HEK293 (cell line): ENCODE results near the gene ANP32A.

Experiments
- FEZF1 ChIP-seq: fragments of 450-650 bp; formaldehyde crosslinking; IDR thresholded peaks from 2 replicates; pipeline ENCODE4 v1.5.1; 2016; ENCODE audit warnings: missing biosample characterization, missing genetic modification characterization
- KLF1 ChIP-seq: fragments of 450-650 bp; formaldehyde crosslinking; IDR thresholded peaks from 2 replicates; pipeline ENCODE4 v1.5.1; 2016; ENCODE audit warnings: missing biosample characterization, missing genetic modification characterization
- KLF16 ChIP-seq: fragments of 450-650 bp; formaldehyde crosslinking; IDR thresholded peaks from 2 replicates; pipeline ENCODE4 v1.5.1; 2017; ENCODE audit warnings: missing biosample characterization, missing genetic modification characterization
- PBX3 ChIP-seq: sonication (generic); formaldehyde crosslinking; IDR thresholded peaks from 2 replicates; pipeline ENCODE4 v1.8.1; 2022; ENCODE audit warnings: mild to moderate bottlenecking, moderate library complexity, missing genetic modification reagents
- PRDM1 ChIP-seq: fragments of 450-650 bp; formaldehyde crosslinking; IDR thresholded peaks from 2 replicates; pipeline ENCODE4; 2016; ENCODE audit warnings: missing biosample characterization, missing genetic modification characterization
- RBAK ChIP-seq: fragments of 450-650 bp; formaldehyde crosslinking; IDR thresholded peaks from 2 replicates; pipeline ENCODE4 v1.5.1; 2016; ENCODE audit warnings: missing biosample characterization, missing genetic modification characterization
- WT1 ChIP-seq: fragments of 450-650 bp; formaldehyde crosslinking; IDR thresholded peaks from 2 replicates; pipeline ENCODE4 v1.5.1; 2016; ENCODE audit warnings: missing biosample characterization, missing genetic modification characterization
- ZBTB48 ChIP-seq: fragments of 450-650 bp; formaldehyde crosslinking; IDR thresholded peaks from 2 replicates; pipeline ENCODE4 v1.5.1; 2016; ENCODE audit warnings: missing biosample characterization, missing genetic modification characterization
- ZBTB8A ChIP-seq: fragments of 450-650 bp; formaldehyde crosslinking; IDR thresholded peaks from 2 replicates; pipeline ENCODE4 v1.5.1; 2016; ENCODE audit warnings: missing biosample characterization, missing genetic modification characterization
- ZEB2 ChIP-seq: fragments of 450-650 bp; formaldehyde crosslinking; IDR thresholded peaks from 2 replicates; pipeline ENCODE4 v1.5.1; 2016; ENCODE audit warnings: missing biosample characterization, missing genetic modification characterization
- ZFP3 ChIP-seq: fragments of 450-650 bp; formaldehyde crosslinking; IDR thresholded peaks from 2 replicates; pipeline ENCODE4 v1.5.1; 2016; ENCODE audit warnings: low read depth, missing biosample characterization, missing genetic modification characterization
- ZNF155 ChIP-seq: fragments of 450-650 bp; formaldehyde crosslinking; IDR thresholded peaks from 2 replicates; pipeline ENCODE4 v1.5.1; 2016; ENCODE audit warnings: missing biosample characterization, missing genetic modification characterization
- ZNF202 ChIP-seq: fragments of 450-650 bp; formaldehyde crosslinking; IDR thresholded peaks from 2 replicates; pipeline ENCODE4 v1.5.1; 2016; ENCODE audit warnings: missing biosample characterization, missing genetic modification characterization, borderline replicate concordance
- ZNF248 ChIP-seq: fragments of 450-650 bp; formaldehyde crosslinking; IDR thresholded peaks from 2 replicates; pipeline ENCODE4 v1.5.1; 2017; ENCODE audit warnings: missing biosample characterization, missing genetic modification characterization
- ZNF266 ChIP-seq: fragments of 450-650 bp; formaldehyde crosslinking; IDR thresholded peaks from 2 replicates; pipeline ENCODE4 v1.5.1; 2016; ENCODE audit warnings: missing biosample characterization, missing genetic modification characterization, low read depth
- ZNF311 ChIP-seq: fragments of 450-650 bp; formaldehyde crosslinking; IDR thresholded peaks from 2 replicates; pipeline ENCODE4 v1.5.1; 2017; ENCODE audit warnings: missing biosample characterization, missing genetic modification characterization, borderline replicate concordance
- ZNF416 ChIP-seq: fragments of 450-650 bp; formaldehyde crosslinking; IDR thresholded peaks from 2 replicates; pipeline ENCODE4 v1.5.1; 2016; ENCODE audit warnings: missing biosample characterization, missing genetic modification characterization
- ZNF514 ChIP-seq: fragments of 450-650 bp; formaldehyde crosslinking; IDR thresholded peaks from 2 replicates; pipeline ENCODE4 v1.5.1; 2016; ENCODE audit warnings: missing biosample characterization, missing genetic modification characterization
- ZNF521 ChIP-seq: fragments of 450-650 bp; formaldehyde crosslinking; IDR thresholded peaks from 2 replicates; pipeline ENCODE4 v1.5.1; 2017; ENCODE audit warnings: missing biosample characterization, mild to moderate bottlenecking, missing genetic modification characterization
- ZNF529 ChIP-seq: fragments of 450-650 bp; formaldehyde crosslinking; IDR thresholded peaks from 2 replicates; pipeline ENCODE4 v1.5.1; 2017; ENCODE audit warnings: missing genetic modification characterization, missing biosample characterization; ENCODE audit not compliant: insufficient replicate concordance
- ZNF530 ChIP-seq: fragments of 450-650 bp; formaldehyde crosslinking; IDR thresholded peaks from 2 replicates; pipeline ENCODE4 v1.5.1; 2016; ENCODE audit warnings: low read depth, missing biosample characterization, missing genetic modification characterization
- ZNF548 ChIP-seq: fragments of 450-650 bp; formaldehyde crosslinking; IDR thresholded peaks from 2 replicates; pipeline ENCODE4 v1.5.1; 2016; ENCODE audit warnings: missing biosample characterization, missing genetic modification characterization
- ZNF555 ChIP-seq: fragments of 450-650 bp; formaldehyde crosslinking; conservative IDR thresholded peaks from 2 replicates; pipeline ENCODE4 v1.5.1; 2017; ENCODE audit warnings: missing biosample characterization, mild to moderate bottlenecking, missing genetic modification characterization, inconsistent platforms
- ZNF664 ChIP-seq: fragments of 450-650 bp; formaldehyde crosslinking; IDR thresholded peaks from 2 replicates; pipeline ENCODE4 v1.5.1; 2016; ENCODE audit warnings: missing biosample characterization, missing genetic modification characterization
- ZNF701 ChIP-seq: fragments of 450-650 bp; formaldehyde crosslinking; IDR thresholded peaks from 2 replicates; pipeline ENCODE4 v1.5.1; 2016; ENCODE audit warnings: missing biosample characterization, missing genetic modification characterization
- ZNF837 ChIP-seq: fragments of 450-650 bp; formaldehyde crosslinking; IDR thresholded peaks from 2 replicates; pipeline ENCODE4 v1.5.1; 2016; ENCODE audit warnings: missing biosample characterization, missing genetic modification characterization
- TF ChIP-seq, protein P1 (sequence below): fragments of 450-650 bp; formaldehyde crosslinking; IDR thresholded peaks from 2 replicates; pipeline ENCODE4 v1.5.1; 2016; ENCODE audit warnings: missing biosample characterization, missing genetic modification characterization, borderline replicate concordance
- TF ChIP-seq, protein P2 (sequence below): fragments of 450-650 bp; formaldehyde crosslinking; IDR thresholded peaks from 2 replicates; pipeline ENCODE4 v1.5.1; 2016; ENCODE audit warnings: missing biosample characterization, missing genetic modification characterization
- TF ChIP-seq, protein P3 (sequence below): fragments of 450-650 bp; IDR thresholded peaks from 2 replicates; pipeline ENCODE4 v1.5.1; 2018; ENCODE audit warnings: missing biosample characterization, mild to moderate bottlenecking, missing genetic modification characterization
- TF ChIP-seq, protein P4 (sequence below): fragments of 450-650 bp; formaldehyde crosslinking; IDR thresholded peaks from 2 replicates; pipeline ENCODE4 v1.5.1; 2016; ENCODE audit warnings: missing biosample characterization, missing genetic modification characterization
- TF ChIP-seq, protein P5 (sequence below): fragments of 450-650 bp; formaldehyde crosslinking; IDR thresholded peaks from 2 replicates; pipeline ENCODE4 v1.5.1; 2017; ENCODE audit warnings: missing biosample characterization, missing genetic modification characterization
- TF ChIP-seq, protein P6 (sequence below): fragments of 450-650 bp; formaldehyde crosslinking; IDR thresholded peaks from 2 replicates; pipeline ENCODE4 v1.5.1; 2017; ENCODE audit warnings: missing biosample characterization, missing genetic modification characterization

Gene ANP32A

DNA sequence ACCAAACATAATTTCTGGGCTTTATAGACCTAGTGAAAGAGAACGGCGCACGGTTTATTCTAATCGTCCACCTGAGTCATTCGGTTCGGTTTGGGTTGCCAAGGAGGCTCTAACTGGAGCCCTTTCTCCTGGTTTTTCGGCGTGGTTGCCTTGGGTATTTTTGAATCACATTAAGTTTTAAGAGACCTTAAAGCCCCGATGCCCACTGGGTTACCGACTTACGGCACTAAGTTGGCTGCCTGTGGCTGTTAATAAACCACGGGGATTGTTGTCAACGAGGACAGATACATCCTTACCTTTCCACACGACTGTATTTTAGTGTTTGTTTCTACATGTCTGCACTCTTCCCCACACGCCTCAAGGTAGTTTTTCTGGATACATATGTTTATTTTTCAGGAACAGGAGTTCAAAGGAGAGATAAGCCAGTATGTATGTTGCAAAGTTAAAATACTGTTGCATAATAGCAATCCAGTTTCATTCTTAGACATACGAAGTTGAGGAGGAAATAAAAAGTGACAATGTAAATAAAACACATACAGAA lies 1.2 kb upstream of the ANP32A start (continued):
- TF ChIP-seq FEZF1 (no peak), ZEB2 (tag by site-specific recombination) (0 out of 2 replicates have a peak, but pooled peaks have one; percentile 23), ZNF416 (no peak), PRDM1 (tag by site-specific recombination) (0 out of 2 replicates have a peak, but pooled peaks have one; percentile 18), ZNF155 (no peak), ZBTB8A (tag by site-specific recombination) (no peak), ZNF521 (tag by site-specific recombination) (no peak), PBX3 (CRISPR knock-in tag) (no peak), ZNF530 (tag by site-specific recombination) (no peak), WT1 (no peak), ZBTB48 (tag by site-specific recombination) (no peak), ZNF701 (no peak), ZNF248 (no peak), ZNF514 (tag by site-specific recombination) (no peak), ZNF202 (no peak), ZFP3 (tag by site-specific recombination) (no peak), ZNF555 (tag by site-specific recombination) (no peak), ZNF664 (tag by site-specific recombination) (no peak), KLF16 (tag by site-specific recombination) (no peak), KLF1 (tag by site-specific recombination) (no peak), ZNF529 (no peak), ZNF548 (tag by site-specific recombination) (no peak), ZNF837 (no peak), RBAK (no peak), ZNF266 (no peak), ZNF311 (tag by site-specific recombination) (no peak)
- TF ChIP-seq, protein P1, sequence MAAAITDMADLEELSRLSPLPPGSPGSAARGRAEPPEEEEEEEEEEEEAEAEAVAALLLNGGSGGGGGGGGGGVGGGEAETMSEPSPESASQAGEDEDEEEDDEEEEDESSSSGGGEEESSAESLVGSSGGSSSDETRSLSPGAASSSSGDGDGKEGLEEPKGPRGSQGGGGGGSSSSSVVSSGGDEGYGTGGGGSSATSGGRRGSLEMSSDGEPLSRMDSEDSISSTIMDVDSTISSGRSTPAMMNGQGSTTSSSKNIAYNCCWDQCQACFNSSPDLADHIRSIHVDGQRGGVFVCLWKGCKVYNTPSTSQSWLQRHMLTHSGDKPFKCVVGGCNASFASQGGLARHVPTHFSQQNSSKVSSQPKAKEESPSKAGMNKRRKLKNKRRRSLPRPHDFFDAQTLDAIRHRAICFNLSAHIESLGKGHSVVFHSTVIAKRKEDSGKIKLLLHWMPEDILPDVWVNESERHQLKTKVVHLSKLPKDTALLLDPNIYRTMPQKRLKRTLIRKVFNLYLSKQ (tag by site-specific recombination): no peak
- TF ChIP-seq, protein P2, sequence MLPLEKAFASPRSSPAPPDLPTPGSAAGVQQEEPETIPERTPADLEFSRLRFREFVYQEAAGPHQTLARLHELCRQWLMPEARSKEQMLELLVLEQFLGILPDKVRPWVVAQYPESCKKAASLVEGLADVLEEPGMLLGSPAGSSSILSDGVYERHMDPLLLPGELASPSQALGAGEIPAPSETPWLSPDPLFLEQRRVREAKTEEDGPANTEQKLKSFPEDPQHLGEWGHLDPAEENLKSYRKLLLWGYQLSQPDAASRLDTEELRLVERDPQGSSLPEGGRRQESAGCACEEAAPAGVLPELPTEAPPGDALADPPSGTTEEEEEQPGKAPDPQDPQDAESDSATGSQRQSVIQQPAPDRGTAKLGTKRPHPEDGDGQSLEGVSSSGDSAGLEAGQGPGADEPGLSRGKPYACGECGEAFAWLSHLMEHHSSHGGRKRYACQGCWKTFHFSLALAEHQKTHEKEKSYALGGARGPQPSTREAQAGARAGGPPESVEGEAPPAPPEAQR (tag by site-specific recombination): no peak
- TF ChIP-seq, protein P3, sequence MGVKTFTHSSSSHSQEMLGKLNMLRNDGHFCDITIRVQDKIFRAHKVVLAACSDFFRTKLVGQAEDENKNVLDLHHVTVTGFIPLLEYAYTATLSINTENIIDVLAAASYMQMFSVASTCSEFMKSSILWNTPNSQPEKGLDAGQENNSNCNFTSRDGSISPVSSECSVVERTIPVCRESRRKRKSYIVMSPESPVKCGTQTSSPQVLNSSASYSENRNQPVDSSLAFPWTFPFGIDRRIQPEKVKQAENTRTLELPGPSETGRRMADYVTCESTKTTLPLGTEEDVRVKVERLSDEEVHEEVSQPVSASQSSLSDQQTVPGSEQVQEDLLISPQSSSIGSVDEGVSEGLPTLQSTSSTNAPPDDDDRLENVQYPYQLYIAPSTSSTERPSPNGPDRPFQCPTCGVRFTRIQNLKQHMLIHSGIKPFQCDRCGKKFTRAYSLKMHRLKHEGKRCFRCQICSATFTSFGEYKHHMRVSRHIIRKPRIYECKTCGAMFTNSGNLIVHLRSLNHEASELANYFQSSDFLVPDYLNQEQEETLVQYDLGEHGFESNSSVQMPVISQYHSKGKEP (tag by site-specific recombination): no peak
- TF ChIP-seq, protein P4, sequence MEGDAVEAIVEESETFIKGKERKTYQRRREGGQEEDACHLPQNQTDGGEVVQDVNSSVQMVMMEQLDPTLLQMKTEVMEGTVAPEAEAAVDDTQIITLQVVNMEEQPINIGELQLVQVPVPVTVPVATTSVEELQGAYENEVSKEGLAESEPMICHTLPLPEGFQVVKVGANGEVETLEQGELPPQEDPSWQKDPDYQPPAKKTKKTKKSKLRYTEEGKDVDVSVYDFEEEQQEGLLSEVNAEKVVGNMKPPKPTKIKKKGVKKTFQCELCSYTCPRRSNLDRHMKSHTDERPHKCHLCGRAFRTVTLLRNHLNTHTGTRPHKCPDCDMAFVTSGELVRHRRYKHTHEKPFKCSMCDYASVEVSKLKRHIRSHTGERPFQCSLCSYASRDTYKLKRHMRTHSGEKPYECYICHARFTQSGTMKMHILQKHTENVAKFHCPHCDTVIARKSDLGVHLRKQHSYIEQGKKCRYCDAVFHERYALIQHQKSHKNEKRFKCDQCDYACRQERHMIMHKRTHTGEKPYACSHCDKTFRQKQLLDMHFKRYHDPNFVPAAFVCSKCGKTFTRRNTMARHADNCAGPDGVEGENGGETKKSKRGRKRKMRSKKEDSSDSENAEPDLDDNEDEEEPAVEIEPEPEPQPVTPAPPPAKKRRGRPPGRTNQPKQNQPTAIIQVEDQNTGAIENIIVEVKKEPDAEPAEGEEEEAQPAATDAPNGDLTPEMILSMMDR: no peak
- TF ChIP-seq, protein P5, sequence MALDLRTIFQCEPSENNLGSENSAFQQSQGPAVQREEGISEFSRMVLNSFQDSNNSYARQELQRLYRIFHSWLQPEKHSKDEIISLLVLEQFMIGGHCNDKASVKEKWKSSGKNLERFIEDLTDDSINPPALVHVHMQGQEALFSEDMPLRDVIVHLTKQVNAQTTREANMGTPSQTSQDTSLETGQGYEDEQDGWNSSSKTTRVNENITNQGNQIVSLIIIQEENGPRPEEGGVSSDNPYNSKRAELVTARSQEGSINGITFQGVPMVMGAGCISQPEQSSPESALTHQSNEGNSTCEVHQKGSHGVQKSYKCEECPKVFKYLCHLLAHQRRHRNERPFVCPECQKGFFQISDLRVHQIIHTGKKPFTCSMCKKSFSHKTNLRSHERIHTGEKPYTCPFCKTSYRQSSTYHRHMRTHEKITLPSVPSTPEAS (tag by site-specific recombination): no peak
- TF ChIP-seq, protein P6, sequence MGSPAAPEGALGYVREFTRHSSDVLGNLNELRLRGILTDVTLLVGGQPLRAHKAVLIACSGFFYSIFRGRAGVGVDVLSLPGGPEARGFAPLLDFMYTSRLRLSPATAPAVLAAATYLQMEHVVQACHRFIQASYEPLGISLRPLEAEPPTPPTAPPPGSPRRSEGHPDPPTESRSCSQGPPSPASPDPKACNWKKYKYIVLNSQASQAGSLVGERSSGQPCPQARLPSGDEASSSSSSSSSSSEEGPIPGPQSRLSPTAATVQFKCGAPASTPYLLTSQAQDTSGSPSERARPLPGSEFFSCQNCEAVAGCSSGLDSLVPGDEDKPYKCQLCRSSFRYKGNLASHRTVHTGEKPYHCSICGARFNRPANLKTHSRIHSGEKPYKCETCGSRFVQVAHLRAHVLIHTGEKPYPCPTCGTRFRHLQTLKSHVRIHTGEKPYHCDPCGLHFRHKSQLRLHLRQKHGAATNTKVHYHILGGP (tag by site-specific recombination): peak; percentile 77
